Stimulated activated CD8-positive, alpha-beta memory T cell treated with anti-CD3 and anti-CD28 coated beads, Interleukin-12 subunit alpha, Interleukin-12 subunit beta, amount 100 ng/mL, for 24 hours (primary cell): ENCODE results near the gene OR6C75.
"Not testable (repeated sequence)": the region's sequence is repeated elsewhere in the genome, so short reads cannot be mapped to it uniquely, and the experiment has no call there.

ENCODE experiments used
- DNase-seq: peaks from one replicate; pipeline ENCODE4 v3.0.0-alpha.2; 2020; ENCODE audit errors: extremely low read depth

OR6C75 gene

GRCh38 chr12:55362675-55363074 is at the start of gene OR6C75:
TSS of gene OR6C75 (plus strand) at chr12:55362975. CDS start at chr12:55365111, 2,136 bp downstream.
- DNase-seq = no peak

GRCh38 chr12:55314043-55314442 is 48.7 kb upstream of the OR6C75 start, which contains the start of gene OR6C1:
TSS of gene OR6C1 (plus strand) at chr12:55314343. CDS start at chr12:55320600, 6,257 bp downstream.
- no peak for DNase-seq

GRCh38 chr12:55320201-55320600 is 42.6 kb upstream of the OR6C75 start:
- DNase-seq = no peak

DNA sequence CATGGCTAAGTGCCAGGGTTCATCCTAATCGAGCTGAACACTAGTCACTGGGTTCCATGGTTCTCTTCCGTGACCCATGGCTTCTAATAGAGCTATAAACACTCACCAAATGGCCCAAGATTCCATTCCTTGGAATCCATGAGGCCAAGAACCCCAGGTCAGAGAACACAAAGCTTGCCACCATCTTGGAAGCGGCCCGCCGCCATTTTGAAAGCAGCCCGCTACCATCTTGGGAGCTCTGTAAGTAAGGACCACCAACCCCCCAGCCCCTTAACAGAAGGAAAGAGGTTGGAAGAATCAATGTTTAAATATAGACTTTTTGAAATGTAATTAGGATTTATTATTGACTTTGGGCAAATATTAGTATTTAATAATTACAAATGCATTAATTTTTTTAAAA is 37.0 kb upstream of the OR6C75 start:
- not testable (repeated sequence) for DNase-seq

- no peak for DNase-seq
Observed at GRCh38 chr12:55330446-55330845, 32.3 kb upstream of the OR6C75 start, which contains the start of gene OR6C3. TSS of gene OR6C3 (plus strand) at chr12:55330746. CDS start at chr12:55331701, 955 bp downstream.

GRCh38 chr12:55336002-55336401 is 26.8 kb upstream of the OR6C75 start:
- no peak for DNase-seq

DNA sequence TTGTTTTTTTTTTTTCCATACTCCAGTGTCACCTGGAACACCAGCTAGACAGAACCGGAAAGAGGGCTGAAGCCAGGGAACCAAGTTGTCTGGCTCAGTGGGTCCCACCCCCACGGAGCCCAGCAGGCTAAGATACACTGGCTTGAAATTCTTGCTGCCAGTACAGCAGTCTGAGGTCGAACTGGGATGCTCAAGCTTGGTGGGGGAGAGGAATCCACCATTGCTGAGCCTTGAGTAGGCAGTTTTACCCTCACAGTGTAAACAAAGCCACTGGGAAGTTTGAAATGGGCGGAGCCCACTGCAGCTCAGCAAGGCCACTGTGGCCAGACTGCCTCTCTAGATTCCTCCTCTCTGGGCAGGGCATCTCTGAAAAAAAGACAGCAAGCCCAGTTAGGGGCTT is 7.4 kb upstream of the OR6C75 start:
- not testable (repeated sequence) for DNase-seq

GRCh38 chr12:55365086-55365485 is 2.3 kb downstream of the OR6C75 start:
- DNase-seq = no peak

DNA sequence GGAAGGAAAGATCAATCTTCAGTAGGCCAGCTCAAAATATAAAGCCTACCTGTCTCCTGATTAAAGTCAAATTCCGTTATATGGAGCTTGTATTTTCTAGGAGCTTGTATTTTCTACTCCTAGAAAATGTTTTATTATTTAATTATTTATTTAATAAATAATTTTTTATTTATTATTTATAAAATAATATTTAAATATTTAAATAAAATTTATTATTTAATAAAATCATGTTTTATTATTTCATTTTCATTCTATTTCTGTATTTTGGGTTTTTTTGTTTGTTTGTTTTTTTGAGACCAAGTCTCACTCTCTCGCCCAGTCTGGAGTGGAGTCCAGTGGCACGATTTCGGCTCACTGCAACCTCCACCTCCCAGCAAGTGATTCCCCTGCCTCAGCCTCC is 9.7 kb downstream of the OR6C75 start:
- DNase-seq = no peak

GRCh38 chr12:55385891-55386290 is 23.1 kb downstream of the OR6C75 start:
- no peak for DNase-seq

DNA sequence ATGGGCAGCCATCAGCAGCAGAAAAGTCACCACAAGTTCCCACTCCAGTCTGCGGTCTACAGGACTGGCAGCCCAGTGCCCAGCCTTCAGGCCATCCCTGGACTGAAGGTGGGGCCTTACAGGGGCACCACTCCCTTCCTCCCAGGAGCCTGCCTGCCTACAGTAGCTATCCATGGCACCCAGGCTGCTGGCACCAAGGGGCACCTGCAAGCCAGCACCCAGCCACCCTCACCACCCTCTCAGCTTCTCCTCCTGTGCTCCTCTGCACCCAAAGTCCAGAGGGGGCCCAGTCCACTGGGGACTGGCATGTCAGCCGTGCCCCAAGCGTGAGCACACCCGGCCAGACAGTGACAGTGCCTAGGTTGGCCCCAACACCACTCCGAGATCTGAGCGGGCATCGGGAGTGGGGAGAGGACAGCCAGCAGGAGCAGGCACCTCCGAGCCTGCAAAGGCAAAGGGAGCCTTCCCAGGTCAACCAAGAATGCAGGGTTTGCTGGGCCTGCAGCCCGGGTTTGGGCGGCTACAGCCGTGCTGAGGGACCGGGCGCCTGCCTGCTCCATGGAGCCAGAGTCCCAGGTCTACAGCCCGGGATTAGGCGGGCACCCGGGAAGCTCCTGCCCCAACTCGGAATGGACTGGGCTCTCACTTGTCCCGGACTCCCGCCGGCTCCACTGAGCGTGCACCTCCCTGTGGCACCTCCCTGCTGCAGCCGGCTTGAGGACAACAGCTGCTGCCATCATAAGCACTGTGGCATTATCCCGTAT is 29.4 kb downstream of the OR6C75 start:
- no peak for DNase-seq

DNA sequence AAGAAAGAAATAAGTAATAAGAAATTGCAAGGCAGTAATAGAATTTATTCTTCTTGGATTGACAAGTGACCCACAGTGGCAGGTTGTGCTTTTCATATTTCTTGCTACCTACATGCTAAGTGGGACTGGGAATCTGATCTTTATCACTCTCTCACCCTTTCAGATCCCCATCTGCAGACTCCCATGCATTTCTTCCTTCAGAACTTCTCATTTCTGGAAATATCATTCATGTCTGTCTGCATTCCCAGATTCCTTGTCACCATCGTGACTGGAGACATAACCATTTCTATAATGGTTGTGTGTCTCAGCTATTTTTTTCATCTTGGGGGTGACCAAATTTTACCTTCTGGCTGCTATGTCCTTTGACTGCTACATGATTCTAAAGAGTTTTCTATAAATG is 33.6 kb downstream of the OR6C75 start:
- DNase-seq = no peak

DNA sequence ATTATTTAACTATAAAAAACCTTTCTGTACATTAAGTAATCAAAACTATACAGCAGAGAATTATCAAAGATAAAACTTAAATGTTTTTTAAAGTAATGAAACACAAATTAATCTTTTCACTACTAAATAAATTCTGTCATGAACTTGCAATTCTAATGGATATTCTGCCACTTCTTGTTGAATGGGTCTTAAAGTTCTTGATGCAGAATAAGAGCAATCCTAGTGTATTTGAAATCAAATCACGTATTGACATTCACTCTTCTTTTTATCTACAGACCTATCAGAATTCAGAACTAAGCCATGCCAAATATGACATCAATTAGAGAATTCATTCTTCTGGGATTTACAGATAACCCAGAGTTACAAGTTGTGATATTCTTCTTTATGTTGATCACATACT is 37.5 kb downstream of the OR6C75 start, which contains the start of gene OR6C65:
Gene OR6C65, plus strand, starts transcription at position 301 of the 400 bp plus-strand sequence. Its CDS starts 0 bp downstream, at position 301.
- no peak for DNase-seq

DNA sequence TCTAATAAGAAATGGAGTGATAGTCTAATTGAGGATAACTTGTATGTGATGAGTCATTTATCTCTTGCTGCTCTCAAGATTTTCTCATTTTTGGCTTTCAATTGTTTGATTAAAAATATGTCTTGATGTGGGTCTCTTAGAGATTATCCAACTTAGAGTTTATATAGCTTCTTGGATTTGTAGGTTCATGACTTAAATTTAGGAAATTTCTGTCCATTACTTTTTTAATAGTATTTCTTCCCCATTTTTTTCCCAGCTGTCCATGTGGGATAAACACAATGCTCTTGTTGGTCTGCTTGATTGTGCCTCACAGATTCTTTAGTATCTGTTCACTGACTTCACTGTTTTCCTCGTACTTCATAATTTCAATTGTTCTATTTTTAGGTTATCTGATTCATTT is 45.1 kb downstream of the OR6C75 start:
- no peak for DNase-seq

DNA sequence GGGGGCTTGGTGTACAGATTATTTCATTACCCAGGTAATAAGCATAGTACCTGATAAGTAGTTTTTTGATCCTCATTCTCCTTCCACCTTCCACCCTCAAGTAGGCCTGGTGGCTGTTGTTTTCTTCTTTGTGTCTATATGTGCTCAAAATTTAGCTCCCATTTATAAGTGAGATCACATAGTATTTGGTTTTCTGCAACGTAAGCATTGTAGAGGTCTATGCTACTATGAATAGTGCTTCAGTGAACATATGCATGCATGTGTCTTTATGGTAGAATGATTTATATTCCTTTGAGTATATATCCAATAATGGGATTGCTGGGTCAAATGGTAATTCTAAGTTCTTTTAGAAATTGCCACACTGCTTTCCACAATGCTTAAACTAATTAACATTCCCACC is 46.4 kb downstream of the OR6C75 start:
- DNase-seq = not testable (repeated sequence)

DNA sequence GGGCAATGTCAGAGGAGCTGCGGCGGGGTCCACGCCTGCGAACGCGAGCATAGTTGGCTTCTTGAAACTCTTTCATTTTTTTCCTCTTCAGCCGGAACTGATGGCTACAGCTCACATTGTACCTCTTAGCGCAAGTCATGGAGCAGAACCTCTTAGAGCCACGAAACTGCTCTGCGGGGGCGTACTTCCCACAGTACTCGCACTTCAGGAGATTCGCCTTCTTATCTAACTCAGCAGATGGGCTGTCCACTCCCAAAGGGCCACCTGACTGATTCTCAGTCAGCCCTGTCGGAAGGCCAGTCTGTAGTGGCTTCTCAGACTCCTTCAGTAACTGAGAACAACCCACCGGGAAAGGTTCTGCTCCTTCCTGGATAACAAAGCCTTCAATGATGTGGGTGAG is 49.4 kb downstream of the OR6C75 start:
- not testable (repeated sequence) for DNase-seq

DNA sequence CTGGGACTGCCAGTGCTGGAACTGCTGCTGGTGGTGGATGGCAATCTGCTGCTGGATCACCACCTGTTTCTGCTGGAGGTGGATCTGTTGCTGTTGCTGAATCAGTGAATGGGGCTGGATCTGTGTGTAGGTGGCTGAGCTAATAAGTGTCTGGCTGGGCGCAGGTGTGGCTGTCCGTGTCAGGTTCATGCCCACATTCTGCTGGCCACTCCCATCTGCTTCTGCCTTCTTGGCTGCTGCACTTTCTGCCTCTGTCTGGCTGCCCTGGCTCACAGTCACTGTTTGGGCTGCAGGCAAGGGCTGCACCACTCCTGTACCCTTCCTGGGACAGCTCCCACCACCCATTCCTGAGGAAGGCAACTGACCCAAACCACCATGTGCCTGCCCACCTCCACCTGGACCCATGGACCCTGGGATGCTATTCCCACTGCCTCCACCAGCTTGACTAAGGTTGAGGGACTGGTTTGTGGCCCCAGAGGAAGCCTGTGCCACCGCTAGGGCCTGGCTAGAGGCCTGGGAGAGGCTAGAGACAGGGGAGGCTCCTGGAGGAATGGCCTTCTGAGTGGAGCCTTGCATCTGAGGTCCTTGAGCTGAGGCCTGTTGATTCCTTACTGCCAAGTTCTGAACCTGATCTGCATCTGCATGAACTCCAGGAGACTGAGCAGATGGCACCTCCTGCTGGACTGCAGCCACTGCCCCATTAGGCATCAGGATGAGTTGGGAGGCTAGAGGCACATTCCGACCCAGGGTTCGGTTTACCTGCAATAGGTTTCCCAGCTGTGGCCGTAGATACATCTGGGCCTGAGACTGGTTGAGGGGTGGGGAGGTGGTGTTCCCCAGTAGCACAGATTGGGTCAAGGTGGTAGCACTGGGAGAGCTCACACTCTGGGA is 51.0 kb downstream of the OR6C75 start:
- DNase-seq = not testable (repeated sequence)

GRCh38 chr12:55414396-55414823 is 51.6 kb downstream of the OR6C75 start:
- not testable (repeated sequence) for DNase-seq

DNA sequence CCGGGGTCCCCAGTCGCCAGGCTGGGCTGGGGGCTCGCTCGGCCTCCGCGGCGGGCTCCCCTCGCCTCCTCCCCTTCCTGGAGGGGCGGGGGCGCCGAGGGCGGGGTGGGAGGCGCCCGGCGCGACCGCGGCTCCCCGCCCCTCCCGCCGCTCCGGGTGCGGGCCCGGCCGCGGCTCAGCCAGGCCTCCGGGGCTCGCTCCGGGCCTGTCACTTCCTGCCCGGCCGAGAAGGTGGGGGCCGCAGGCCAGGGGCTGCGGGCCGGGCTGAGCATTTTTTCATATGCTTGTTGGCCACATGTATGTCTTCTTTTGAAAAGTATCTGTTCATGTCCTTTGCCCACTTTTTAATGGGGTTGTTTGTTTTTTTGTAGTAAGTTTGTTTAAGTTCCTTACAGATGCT is 52.1 kb downstream of the OR6C75 start:
- DNase-seq = not testable (repeated sequence)

DNA sequence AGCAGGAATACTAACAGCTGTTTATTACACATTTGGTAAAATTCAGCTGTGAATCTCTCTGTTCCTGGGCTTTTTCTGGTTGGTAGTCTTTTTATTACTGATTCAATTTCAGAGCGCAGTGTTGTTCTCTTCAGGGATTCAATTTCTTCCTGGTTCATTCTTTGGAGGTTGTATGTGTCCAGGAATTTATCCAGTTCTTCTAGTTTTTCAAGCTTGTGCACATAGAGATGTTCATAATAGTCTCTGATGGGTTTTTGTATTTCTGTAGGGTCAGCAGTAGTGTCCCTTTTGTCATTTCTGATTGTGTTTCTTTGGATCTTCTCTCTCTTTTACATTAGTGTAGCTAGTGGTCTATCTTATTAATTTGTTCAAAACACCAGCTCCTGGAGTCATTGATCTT is 54.2 kb downstream of the OR6C75 start:
- no peak for DNase-seq
